ENCODE data around the gene ACADSB.

The ACADSB gene

GRCh38 chr10:123027861-123028260, 19.1 kb downstream of the ACADSB start:
- TF ChIP-seq CTCF (IDR thresholded peaks at IDR 0.05; ENCODE audit: insufficient read depth, low read length, poor library complexity, severe bottlenecking), result no peak
- DNase-seq (ENCODE audit: extremely low read depth, insufficient read length), result no peak

GRCh38 chr10:123031124-123031523, 22.3 kb downstream of the ACADSB start:
- H3K36me3 ChIP-seq (ENCODE audit: control insufficient read depth, insufficient read depth, low read length), result no peaks in the 10 kb centered on the region
- no peaks in the 10 kb centered on the region for H3K27me3 ChIP-seq (replicated peaks; ENCODE audit: control insufficient read depth, insufficient read depth, low read length)
- no peak for TF ChIP-seq CTCF (IDR thresholded peaks at IDR 0.05; ENCODE audit: insufficient read depth, low read length, poor library complexity, severe bottlenecking)
- no peak for DNase-seq (ENCODE audit: extremely low read depth, insufficient read length)
- no peak overlapping the region for H3K4me3 ChIP-seq (replicated peaks; ENCODE audit: low read depth, low read length)

More at GRCh38 chr10:123027861-123028260, 19.1 kb downstream of the ACADSB start:
- Histone ChIP-seq H3K27me3 (replicated peaks; ENCODE audit: control insufficient read depth, insufficient read depth, low read length) (no peaks in the 10 kb centered on the region), H3K4me3 (replicated peaks; ENCODE audit: low read depth, low read length) (no peak overlapping the region), H3K36me3 (ENCODE audit: control insufficient read depth, insufficient read depth, low read length) (no peaks in the 10 kb centered on the region)

- no peak for TF ChIP-seq CTCF (IDR thresholded peaks at IDR 0.05; ENCODE audit: insufficient read depth, low read length, poor library complexity, severe bottlenecking)
- Histone ChIP-seq H3K27me3 (replicated peaks; ENCODE audit: control insufficient read depth, insufficient read depth, low read length) (no peaks in the 10 kb centered on the region), H3K36me3 (ENCODE audit: control insufficient read depth, insufficient read depth, low read length) (no peaks in the 10 kb centered on the region), H3K4me3 (replicated peaks; ENCODE audit: low read depth, low read length) (no peak overlapping the region)
- no peak for DNase-seq (ENCODE audit: extremely low read depth, insufficient read length)
Measured at GRCh38 chr10:123034332-123034731, 25.5 kb downstream of the ACADSB start.

- DNase-seq (ENCODE audit: extremely low read depth, insufficient read length), result no peak
- no peaks in the 10 kb centered on the region for H3K27me3 ChIP-seq (replicated peaks; ENCODE audit: control insufficient read depth, insufficient read depth, low read length)
- H3K4me3 ChIP-seq (replicated peaks; ENCODE audit: low read depth, low read length), result no peak overlapping the region
- TF ChIP-seq CTCF (IDR thresholded peaks at IDR 0.05; ENCODE audit: insufficient read depth, low read length, poor library complexity, severe bottlenecking), result no peak
- H3K36me3 ChIP-seq (ENCODE audit: control insufficient read depth, insufficient read depth, low read length), result no peaks in the 10 kb centered on the region
Measured at GRCh38 chr10:123035467-123036086, 26.8 kb downstream of the ACADSB start.

- DNase-seq (ENCODE audit: extremely low read depth, insufficient read length), result no peak
Measured at GRCh38 chr10:123038782-123039631, 30.2 kb downstream of the ACADSB start.

More at GRCh38 chr10:123038782-123039631, 30.2 kb downstream of the ACADSB start:
- Histone ChIP-seq H3K4me3 (replicated peaks; ENCODE audit: low read depth, low read length) (no peak overlapping the region), H3K36me3 (ENCODE audit: control insufficient read depth, insufficient read depth, low read length) (no peaks in the 10 kb centered on the region), H3K27me3 (replicated peaks; ENCODE audit: control insufficient read depth, insufficient read depth, low read length) (no peaks in the 10 kb centered on the region)
- no peak for TF ChIP-seq CTCF (IDR thresholded peaks at IDR 0.05; ENCODE audit: insufficient read depth, low read length, poor library complexity, severe bottlenecking)
